HG03095 (cell line): ENCODE data around the gene ALKAL2.

ENCODE experiments used
- ATAC-seq: cut with Tn5 transposase; IDR thresholded peaks from one replicate; pipeline ENCODE4 v1.9.1; 2021; ENCODE audit warnings: moderate library complexity; ENCODE audit not compliant: unreplicated experiment

Gene ALKAL2

GRCh38 chr2:295090-295489, 7.2 kb upstream of the ALKAL2 start:
- no peak for ATAC-seq

GRCh38 chr2:290090-290722, 2.3 kb upstream of the ALKAL2 start:
- ATAC-seq, result no peak

- ATAC-seq, result no peak
These were observed 1.6 kb upstream of the ALKAL2 start for GRCh38 chr2:289362-290089.

- no peak for ATAC-seq
These were observed 969 bp upstream of the ALKAL2 start for GRCh38 chr2:288758-289361.

DNA sequence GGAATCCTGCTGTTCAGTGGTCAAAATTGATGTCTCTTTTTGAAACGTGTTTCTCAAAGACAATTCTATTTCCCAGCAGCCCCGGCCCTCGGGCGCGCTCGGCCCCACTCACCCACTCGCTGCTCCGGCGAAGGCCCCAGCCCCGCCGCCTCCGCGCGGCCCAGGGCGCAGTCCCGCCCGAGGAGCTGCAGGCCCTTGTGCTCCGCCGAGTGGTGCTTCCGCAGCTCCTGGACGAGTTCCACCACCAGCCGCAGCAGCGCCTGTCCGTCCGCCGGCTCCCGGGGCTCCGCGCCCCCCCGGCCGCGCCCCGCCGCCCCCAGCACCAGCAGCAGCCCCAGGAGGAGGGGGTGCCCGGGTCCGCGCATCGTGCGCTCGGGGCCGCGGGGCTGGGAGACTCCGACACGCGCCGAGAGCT, 413 bp downstream of the ALKAL2 start:
- no peak for ATAC-seq

- no peak for ATAC-seq
These were observed 1.0 kb downstream of the ALKAL2 start for GRCh38 chr2:286774-287392.

DNA sequence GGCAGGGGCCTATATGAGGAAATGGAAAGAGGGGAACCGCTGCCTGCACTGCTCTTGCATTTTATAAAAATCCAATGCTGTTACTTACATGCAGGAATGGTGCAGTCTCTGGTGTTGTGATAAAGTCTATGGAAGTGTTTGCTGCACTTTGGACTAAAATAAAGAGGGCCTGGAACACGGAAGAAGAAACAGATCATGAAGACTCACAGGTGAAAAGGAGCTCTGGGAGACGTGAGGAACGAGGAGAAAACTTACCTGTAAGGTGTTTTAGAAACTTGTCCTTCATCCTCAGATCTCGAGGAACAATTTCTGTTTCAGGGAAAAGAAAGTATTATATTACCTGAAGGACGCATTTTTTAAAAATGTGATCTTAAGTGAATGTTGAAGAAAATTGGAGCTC, 1.9 kb downstream of the ALKAL2 start:
- ATAC-seq, result no peak

DNA sequence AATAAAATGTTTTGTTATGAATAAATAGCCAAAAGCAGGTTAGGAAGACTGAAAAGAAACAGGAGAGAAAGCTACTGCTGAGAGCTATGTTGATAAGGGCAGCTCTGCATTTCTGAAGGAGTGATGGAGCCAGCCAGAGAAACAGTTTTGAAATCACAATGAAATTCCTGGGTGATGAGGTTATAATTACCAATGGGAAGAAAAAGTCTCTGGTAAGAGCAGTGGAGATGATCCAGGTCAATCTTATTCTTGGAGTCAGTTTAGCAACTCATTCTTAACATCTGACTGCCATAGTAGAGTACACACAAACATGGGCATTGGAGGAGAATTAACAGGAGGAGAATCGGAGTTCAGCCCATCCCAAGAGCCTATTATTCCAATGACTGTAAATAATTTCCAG, 2.4 kb downstream of the ALKAL2 start:
- ATAC-seq, result no peak

DNA sequence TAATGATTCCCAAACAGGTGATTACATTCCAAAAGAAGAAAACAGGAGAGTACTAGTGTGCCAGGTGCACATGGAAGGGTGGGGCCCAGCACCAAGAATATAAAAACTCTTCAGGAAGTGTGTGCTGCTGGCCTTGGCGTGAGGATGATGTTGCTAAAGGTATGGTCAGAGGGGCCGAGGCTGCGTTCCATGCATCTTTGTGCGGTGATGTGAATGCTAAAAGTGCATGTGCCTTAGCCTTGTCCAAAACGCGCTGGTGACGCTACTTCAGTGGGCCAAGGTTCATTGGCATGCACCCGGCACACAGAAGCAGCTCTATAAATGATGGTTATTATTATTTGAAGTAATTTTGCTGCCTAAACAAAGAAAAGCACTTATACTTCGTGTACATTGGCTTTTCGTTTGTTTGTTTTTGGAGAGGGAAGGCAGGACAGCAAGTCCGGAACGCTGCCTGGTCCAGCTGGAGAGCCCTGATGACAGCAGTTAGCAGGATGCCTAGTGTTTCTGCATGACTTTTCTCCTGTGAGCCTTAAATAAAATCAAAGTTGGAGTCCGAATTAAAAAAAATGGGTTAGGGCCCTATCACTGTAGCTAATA, 2.9 kb downstream of the ALKAL2 start:
- no peak for ATAC-seq

DNA sequence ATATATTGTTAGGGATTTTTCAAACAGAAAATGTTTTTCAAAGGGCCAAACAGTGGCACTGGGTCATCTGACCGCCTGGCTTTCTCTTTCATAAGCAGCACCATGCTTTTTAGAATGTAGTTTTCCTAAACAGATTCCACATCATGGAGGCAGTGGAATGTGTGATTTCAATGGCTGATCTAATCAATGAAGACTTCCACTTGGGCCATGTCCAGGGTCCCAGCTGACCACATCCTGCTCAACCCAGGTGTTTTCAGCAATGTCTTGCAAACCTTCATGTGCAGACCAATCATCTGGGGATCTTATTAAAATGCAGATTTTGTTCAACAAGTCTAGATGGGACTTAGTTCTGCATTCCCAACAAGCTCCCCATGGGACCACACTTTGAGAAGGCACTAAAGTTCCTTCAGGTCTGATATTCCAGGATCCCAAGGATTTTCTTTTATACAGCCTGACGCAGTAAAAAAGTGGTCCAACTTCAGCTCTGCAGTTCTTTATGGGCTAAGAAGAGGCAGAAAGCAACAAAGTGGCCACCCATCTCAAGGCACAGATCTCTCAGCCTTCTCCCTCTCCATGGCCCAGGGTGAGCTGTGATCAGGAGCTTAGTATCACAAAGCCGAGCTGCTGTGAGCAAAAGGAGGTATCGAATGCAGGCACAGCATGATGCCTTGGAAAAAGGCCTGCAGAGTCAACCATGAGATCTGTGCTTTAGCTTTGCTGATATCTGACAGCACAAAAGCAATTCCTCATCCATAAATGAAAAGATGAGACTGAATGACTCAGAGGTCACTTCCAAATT, 3.7 kb downstream of the ALKAL2 start:
- ATAC-seq, result no peak

- ATAC-seq, result no peak
These were observed 5.3 kb downstream of the ALKAL2 start for GRCh38 chr2:282371-283263.

- ATAC-seq, result no peak
These were observed 6.5 kb downstream of the ALKAL2 start for GRCh38 chr2:281381-281780.

GRCh38 chr2:280650-281110, 7.2 kb downstream of the ALKAL2 start:
- ATAC-seq, result no peak

- no peak for ATAC-seq
These were observed 7.8 kb downstream of the ALKAL2 start for GRCh38 chr2:279956-280649.

DNA sequence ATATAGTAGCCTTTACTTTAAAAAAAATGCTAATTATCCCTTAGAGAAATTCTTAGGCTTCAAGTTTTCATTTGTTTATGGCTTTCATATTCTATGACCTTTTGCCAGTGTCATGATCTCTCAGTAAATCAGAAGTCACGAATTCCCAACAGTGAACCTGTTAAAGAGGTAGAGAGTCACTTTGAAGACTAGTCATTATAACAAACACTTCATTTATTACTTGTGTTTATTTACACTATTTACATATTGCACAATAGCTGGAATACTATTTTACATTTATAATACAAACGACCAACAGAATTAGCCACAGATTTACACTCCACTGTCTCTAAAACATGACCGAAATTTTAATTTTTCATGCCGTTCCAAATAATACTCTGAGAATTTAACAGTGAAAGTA, 8.5 kb downstream of the ALKAL2 start:
- ATAC-seq, result no peak

GRCh38 chr2:278927-279320, 9.0 kb downstream of the ALKAL2 start:
- no peak for ATAC-seq

DNA sequence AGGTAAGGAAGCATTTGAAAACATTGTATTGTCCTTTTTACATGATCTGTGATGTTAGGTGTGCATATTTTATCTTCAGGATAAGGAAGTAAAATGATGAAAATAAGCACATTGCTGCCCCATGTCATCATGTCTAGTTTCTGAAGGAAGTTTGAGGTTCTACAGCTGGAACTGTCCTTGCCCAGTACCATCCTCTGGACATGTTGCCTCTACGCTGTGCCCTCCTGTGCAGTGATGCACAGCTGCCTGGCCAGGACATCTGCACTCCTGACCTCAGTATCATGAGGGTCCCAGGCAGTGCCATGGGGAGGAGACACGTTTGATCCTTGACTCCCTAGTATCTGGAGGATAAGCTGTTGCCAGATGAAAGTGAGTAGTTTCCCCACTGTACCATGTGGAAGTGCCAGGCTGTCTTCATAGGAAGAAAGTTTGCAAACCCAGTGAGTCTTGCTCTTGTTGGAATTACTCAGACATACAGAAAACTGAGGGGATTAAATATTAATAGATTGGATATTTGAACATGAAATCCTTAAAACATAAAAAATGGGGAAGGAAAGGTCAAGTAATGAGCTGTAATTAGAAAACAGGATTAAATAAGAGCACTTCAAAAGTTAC, 9.5 kb downstream of the ALKAL2 start:
- no peak for ATAC-seq

GRCh38 chr2:275466-275865, 12.4 kb downstream of the ALKAL2 start:
- ATAC-seq, result peak; percentile 98

GRCh38 chr2:274503-274902, 13.4 kb downstream of the ALKAL2 start:
- no peak for ATAC-seq
